Stimulated activated naive B cell treated with anti-CD40 and anti-IgM and Interleukin-4, amounts not matched to agents 10 μg/mL and 1 μg/mL and 100 μg/mL, for 72 hours (primary cell): ENCODE data around the gene PLCL1.

Experiments used
- ATAC-seq, 2 donors: fragments of 150-1000 bp; cut with Tn5 transposase; replicated peaks; 2 replicates each; pipeline ENCODE4 v1.10.0; 2021; ENCODE audit warnings: moderate library complexity in 1 of 2
- DNase-seq: peaks from one replicate; pipeline ENCODE4 v3.0.0; 2021
- H3K27ac Mint-ChIP-seq: one replicate; pipeline ENCODE4 v1.8.0; 2022; ENCODE audit warnings: mild to moderate bottlenecking, mixed read lengths
- H3K27me3 Mint-ChIP-seq, 2 donors: one replicate each; pipeline ENCODE4 v1.8.0; 2022; ENCODE audit warnings: mixed read lengths in 2 of 2
- H3K36me3 Mint-ChIP-seq, 2 donors: one replicate each; pipeline ENCODE4 v1.8.0; 2022; ENCODE audit warnings: mixed read lengths in 2 of 2, mild to moderate bottlenecking in 1 of 2
- H3K4me1 Mint-ChIP-seq, 2 donors: one replicate each; pipeline ENCODE4 v1.8.0; 2022; ENCODE audit warnings: mixed read lengths in 2 of 2, mild to moderate bottlenecking in 1 of 2
- H3K4me3 Mint-ChIP-seq, 2 donors: one replicate each; pipeline ENCODE4 v1.8.0; 2022; ENCODE audit warnings: mild to moderate bottlenecking in 2 of 2, mixed read lengths in 2 of 2, moderate library complexity in 1 of 2
- H3K9me3 Mint-ChIP-seq, 2 donors: one replicate each; pipeline ENCODE4 v1.8.0; 2022; ENCODE audit warnings: mixed read lengths in 2 of 2, mild to moderate bottlenecking in 1 of 2

The PLCL1 gene

GRCh38 chr2:198065322-198065721 lies 260.9 kb downstream of the PLCL1 start:
- H3K27me3 Mint-ChIP-seq, result no peaks in the 10 kb centered on the region
- H3K9me3 Mint-ChIP-seq, result no peaks in the 10 kb centered on the region
- no peak for ATAC-seq
- H3K4me1 Mint-ChIP-seq, result no peaks in the 10 kb centered on the region
- no peaks in the 10 kb centered on the region for H3K36me3 Mint-ChIP-seq
- H3K27ac Mint-ChIP-seq, result no peak overlapping the region
- DNase-seq, result no peak
- H3K4me3 Mint-ChIP-seq, result no peak overlapping the region

- no peaks in the 10 kb centered on the region for H3K36me3 Mint-ChIP-seq
- no peak for ATAC-seq
- no peaks in the 10 kb centered on the region for H3K4me1 Mint-ChIP-seq
- no peak overlapping the region for H3K27ac Mint-ChIP-seq
- H3K4me3 Mint-ChIP-seq, result no peak overlapping the region
- no peak for DNase-seq
- no peaks in the 10 kb centered on the region for H3K9me3 Mint-ChIP-seq
- no peaks in the 10 kb centered on the region for H3K27me3 Mint-ChIP-seq
These were observed 262.2 kb downstream of the PLCL1 start for GRCh38 chr2:198066597-198066996.

- no peak for ATAC-seq
- Mint-ChIP-seq H3K27ac (no peak overlapping the region), H3K27me3 (no peaks in the 10 kb centered on the region), H3K4me3 (no peak overlapping the region), H3K4me1 (no peaks in the 10 kb centered on the region), H3K9me3 (no peaks in the 10 kb centered on the region), H3K36me3 (no peaks in the 10 kb centered on the region)
- DNase-seq, result no peak
These were observed 268.3 kb downstream of the PLCL1 start for GRCh38 chr2:198072655-198073054.

- Mint-ChIP-seq H3K4me3 (no peak overlapping the region), H3K4me1 (no peaks in the 10 kb centered on the region), H3K9me3 (no peaks in the 10 kb centered on the region), H3K27ac (no peak overlapping the region), H3K36me3 (no peaks in the 10 kb centered on the region), H3K27me3 (no peaks in the 10 kb centered on the region)
- DNase-seq (no peak), ATAC-seq (no peak)
These were observed 268.9 kb downstream of the PLCL1 start for GRCh38 chr2:198073253-198073652.

GRCh38 chr2:198077477-198077876 lies 273.1 kb downstream of the PLCL1 start:
- no peaks in the 10 kb centered on the region for H3K36me3 Mint-ChIP-seq
- H3K27me3 Mint-ChIP-seq, result no peaks in the 10 kb centered on the region
- H3K27ac Mint-ChIP-seq, result no peak overlapping the region
- no peaks in the 10 kb centered on the region for H3K4me1 Mint-ChIP-seq
- no peak overlapping the region for H3K4me3 Mint-ChIP-seq
- H3K9me3 Mint-ChIP-seq, result no peaks in the 10 kb centered on the region
- no peak for ATAC-seq
- DNase-seq, result no peak

GRCh38 chr2:198080879-198081765 lies 276.7 kb downstream of the PLCL1 start:
- DNase-seq (no peak), ATAC-seq (no peak)
- Mint-ChIP-seq H3K27ac (no peak overlapping the region), H3K9me3 (peaks cover 0 to 2% of the 10 kb centered on the region in 2 donors), H3K4me3 (no peak overlapping the region), H3K36me3 (no peaks in the 10 kb centered on the region), H3K4me1 (no peaks in the 10 kb centered on the region), H3K27me3 (no peaks in the 10 kb centered on the region)

GRCh38 chr2:198084156-198084555 lies 279.8 kb downstream of the PLCL1 start:
- Mint-ChIP-seq H3K4me1 (no peaks in the 10 kb centered on the region), H3K27ac (no peak overlapping the region), H3K4me3 (no peak overlapping the region), H3K27me3 (no peaks in the 10 kb centered on the region), H3K36me3 (no peaks in the 10 kb centered on the region), H3K9me3 (peaks cover 0 to 2% of the 10 kb centered on the region in 2 donors)
- ATAC-seq (no peak), DNase-seq (no peak)

- H3K9me3 Mint-ChIP-seq, result peaks cover 0 to 2% of the 10 kb centered on the region in 2 donors
These were observed 291.6 kb downstream of the PLCL1 start for GRCh38 chr2:198096002-198096401.

GRCh38 chr2:198096965-198097364 lies 292.6 kb downstream of the PLCL1 start:
- peaks cover 0 to 2% of the 10 kb centered on the region in 2 donors for H3K9me3 Mint-ChIP-seq
- no peaks in the 10 kb centered on the region for H3K4me1 Mint-ChIP-seq
- H3K27me3 Mint-ChIP-seq, result peaks cover 0 to 4% of the 10 kb centered on the region in 2 donors
- no peak overlapping the region for H3K27ac Mint-ChIP-seq
- no peak for ATAC-seq
- H3K4me3 Mint-ChIP-seq, result no peak overlapping the region
- no peaks in the 10 kb centered on the region for H3K36me3 Mint-ChIP-seq
- DNase-seq, result no peak

More at GRCh38 chr2:198096002-198096401, 291.6 kb downstream of the PLCL1 start:
- Mint-ChIP-seq H3K4me3 (no peak overlapping the region), H3K27ac (no peak overlapping the region), H3K36me3 (no peaks in the 10 kb centered on the region), H3K27me3 (peaks cover 0 to 6% of the 10 kb centered on the region in 2 donors), H3K4me1 (no peaks in the 10 kb centered on the region)
- DNase-seq (no peak), ATAC-seq (peak in 1 of 2 donors; percentile 33)

- H3K4me1 Mint-ChIP-seq, result no peaks in the 10 kb centered on the region
- no peak overlapping the region for H3K4me3 Mint-ChIP-seq
- H3K36me3 Mint-ChIP-seq, result no peaks in the 10 kb centered on the region
- DNase-seq (no peak), ATAC-seq (no peak)
- no peak overlapping the region for H3K27ac Mint-ChIP-seq
- H3K9me3 Mint-ChIP-seq, result peaks cover 0 to 2% of the 10 kb centered on the region in 2 donors
- H3K27me3 Mint-ChIP-seq, result no peaks in the 10 kb centered on the region
These were observed 293.2 kb downstream of the PLCL1 start for GRCh38 chr2:198097630-198098029.

GRCh38 chr2:198098386-198098785 lies 294.0 kb downstream of the PLCL1 start:
- Mint-ChIP-seq H3K36me3 (no peaks in the 10 kb centered on the region), H3K4me3 (no peak overlapping the region), H3K4me1 (no peaks in the 10 kb centered on the region), H3K9me3 (peaks cover 0 to 2% of the 10 kb centered on the region in 2 donors), H3K27ac (no peak overlapping the region), H3K27me3 (no peaks in the 10 kb centered on the region)
- ATAC-seq (no peak), DNase-seq (no peak)

GRCh38 chr2:198098918-198099317 lies 294.5 kb downstream of the PLCL1 start:
- no peaks in the 10 kb centered on the region for H3K36me3 Mint-ChIP-seq
- DNase-seq, result no peak

GRCh38 chr2:198100346-198100745 lies 296.0 kb downstream of the PLCL1 start:
- DNase-seq (no peak), ATAC-seq (no peak)
- H3K27me3 Mint-ChIP-seq, result no peaks in the 10 kb centered on the region
- no peak overlapping the region for H3K27ac Mint-ChIP-seq
- no peaks in the 10 kb centered on the region for H3K36me3 Mint-ChIP-seq
- H3K4me1 Mint-ChIP-seq, result no peaks in the 10 kb centered on the region
- H3K9me3 Mint-ChIP-seq, result peaks cover 3% of the 10 kb centered on the region in 2 donors
- no peak overlapping the region for H3K4me3 Mint-ChIP-seq

More at GRCh38 chr2:198098918-198099317, 294.5 kb downstream of the PLCL1 start:
- Mint-ChIP-seq H3K9me3 (peaks cover 0 to 2% of the 10 kb centered on the region in 2 donors), H3K27me3 (no peaks in the 10 kb centered on the region), H3K4me3 (no peak overlapping the region), H3K4me1 (no peaks in the 10 kb centered on the region), H3K27ac (no peak overlapping the region)
- no peak for ATAC-seq

GRCh38 chr2:198101688-198102087 lies 297.3 kb downstream of the PLCL1 start:
- no peak for ATAC-seq
- no peak for DNase-seq
- no peak overlapping the region for H3K27ac Mint-ChIP-seq
- no peaks in the 10 kb centered on the region for H3K4me1 Mint-ChIP-seq
- no peak overlapping the region for H3K4me3 Mint-ChIP-seq
- H3K9me3 Mint-ChIP-seq, result peaks cover 3 to 5% of the 10 kb centered on the region in 2 donors
- no peaks in the 10 kb centered on the region for H3K36me3 Mint-ChIP-seq
- H3K27me3 Mint-ChIP-seq, result no peaks in the 10 kb centered on the region

GRCh38 chr2:198102120-198102519 lies 297.7 kb downstream of the PLCL1 start:
- no peak for DNase-seq
- H3K27ac Mint-ChIP-seq, result no peak overlapping the region

More at GRCh38 chr2:198102120-198102519, 297.7 kb downstream of the PLCL1 start:
- H3K27me3 Mint-ChIP-seq, result no peaks in the 10 kb centered on the region
- no peak for ATAC-seq
- no peaks in the 10 kb centered on the region for H3K36me3 Mint-ChIP-seq
- H3K9me3 Mint-ChIP-seq, result peaks cover 3 to 5% of the 10 kb centered on the region in 2 donors
- no peaks in the 10 kb centered on the region for H3K4me1 Mint-ChIP-seq
- no peak overlapping the region for H3K4me3 Mint-ChIP-seq
